ENCODE data around the gene LRP1B. TPM values are rescaled to one million over a fixed set of nuclear protein-coding genes. Genes with fewer than 3 reads are reported as not detected.

Gene LRP1B
- total RNA-seq, 6 experiments from 2014 or later: 0.06 to 1.7 (median 0.15) TPM; not detected in 1

DNA sequence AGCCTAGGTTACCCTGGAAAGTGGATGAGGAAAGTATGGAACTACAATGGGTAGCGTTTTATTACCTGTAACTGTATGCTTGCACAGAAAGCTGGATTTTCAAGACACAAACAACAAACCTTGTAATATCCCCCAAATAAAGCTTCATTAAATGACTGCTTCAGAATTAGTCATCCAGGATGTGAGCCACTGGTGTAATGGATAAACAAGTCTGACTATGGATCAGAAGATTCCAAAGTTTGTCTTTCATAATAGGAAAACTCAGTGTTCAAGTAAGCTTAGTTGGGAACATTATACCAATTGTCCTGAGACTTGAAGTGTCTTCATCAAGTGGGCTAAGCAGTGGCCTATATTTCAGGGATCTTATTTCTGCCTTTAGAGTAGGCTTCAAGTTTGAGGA, 518.8 kb downstream of the LRP1B start:
- H3K27ac ChIP-seq: no peak overlapping the region
- H3K36me3 ChIP-seq: no peaks in the 10 kb centered on the region
- no peaks in the 10 kb centered on the region for H3K27me3 ChIP-seq
- H3K9me3 ChIP-seq: no peaks in the 10 kb centered on the region
- WGBS (ENCODE audit: insufficient coverage, low coverage, low lambda C conversion rate, missing lambda C conversion rate): 83% methylated on average over 1 of the region's 1 CpG
- peaks cover 0 to 15% (median 0%) of the 10 kb centered on the region in 4 donors for H3K4me1 ChIP-seq
- DNase-seq (no peak), ATAC-seq (peak in 2 of 4 donors; percentile 38 to 70)
- TF ChIP-seq, protein P1, sequence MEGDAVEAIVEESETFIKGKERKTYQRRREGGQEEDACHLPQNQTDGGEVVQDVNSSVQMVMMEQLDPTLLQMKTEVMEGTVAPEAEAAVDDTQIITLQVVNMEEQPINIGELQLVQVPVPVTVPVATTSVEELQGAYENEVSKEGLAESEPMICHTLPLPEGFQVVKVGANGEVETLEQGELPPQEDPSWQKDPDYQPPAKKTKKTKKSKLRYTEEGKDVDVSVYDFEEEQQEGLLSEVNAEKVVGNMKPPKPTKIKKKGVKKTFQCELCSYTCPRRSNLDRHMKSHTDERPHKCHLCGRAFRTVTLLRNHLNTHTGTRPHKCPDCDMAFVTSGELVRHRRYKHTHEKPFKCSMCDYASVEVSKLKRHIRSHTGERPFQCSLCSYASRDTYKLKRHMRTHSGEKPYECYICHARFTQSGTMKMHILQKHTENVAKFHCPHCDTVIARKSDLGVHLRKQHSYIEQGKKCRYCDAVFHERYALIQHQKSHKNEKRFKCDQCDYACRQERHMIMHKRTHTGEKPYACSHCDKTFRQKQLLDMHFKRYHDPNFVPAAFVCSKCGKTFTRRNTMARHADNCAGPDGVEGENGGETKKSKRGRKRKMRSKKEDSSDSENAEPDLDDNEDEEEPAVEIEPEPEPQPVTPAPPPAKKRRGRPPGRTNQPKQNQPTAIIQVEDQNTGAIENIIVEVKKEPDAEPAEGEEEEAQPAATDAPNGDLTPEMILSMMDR (IDR thresholded peaks at IDR 0.05): no peak
- TF ChIP-seq POLR2A (IDR thresholded peaks at IDR 0.05): no peak
- intact Hi-C loops (cut with DNase I): no loop called here
- no peak overlapping the region for H3K4me3 ChIP-seq

DNA sequence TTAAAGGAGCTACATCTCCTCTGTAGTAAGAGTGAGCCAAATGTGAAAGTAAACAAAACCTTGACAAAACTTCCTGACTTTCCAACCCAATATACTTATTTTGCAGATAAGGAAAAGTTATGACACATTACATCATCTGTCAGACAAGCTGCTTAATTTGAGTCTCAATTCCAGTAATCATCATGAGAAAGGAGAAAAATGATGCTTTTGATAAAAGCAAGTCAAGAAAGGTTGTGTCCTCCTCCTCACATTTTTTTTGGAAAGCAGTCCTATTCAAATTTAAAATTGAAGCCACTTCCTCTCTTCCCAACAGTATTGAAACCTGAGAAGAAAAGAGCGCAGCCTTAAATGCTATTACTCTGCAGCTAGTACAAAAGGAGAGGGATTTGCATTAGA, 519.6 kb downstream of the LRP1B start:
- intact Hi-C loops (cut with DNase I): no loop called here
- 87% methylated on average over 1 of the region's 1 CpG for WGBS (ENCODE audit: insufficient coverage, low coverage, low lambda C conversion rate, missing lambda C conversion rate)
- DNase-seq: no peak
- Histone ChIP-seq H3K4me3 (no peak overlapping the region), H3K27ac (no peak overlapping the region), H3K4me1 (peaks cover 0 to 15% (median 0%) of the 10 kb centered on the region in 4 donors), H3K27me3 (no peaks in the 10 kb centered on the region), H3K36me3 (no peaks in the 10 kb centered on the region), H3K9me3 (no peaks in the 10 kb centered on the region)
- peak in 2 of 4 donors; percentile 43 to 59 for ATAC-seq
- TF ChIP-seq POLR2A (IDR thresholded peaks at IDR 0.05): no peak
- TF ChIP-seq, protein P1 (IDR thresholded peaks at IDR 0.05): no peak

DNA sequence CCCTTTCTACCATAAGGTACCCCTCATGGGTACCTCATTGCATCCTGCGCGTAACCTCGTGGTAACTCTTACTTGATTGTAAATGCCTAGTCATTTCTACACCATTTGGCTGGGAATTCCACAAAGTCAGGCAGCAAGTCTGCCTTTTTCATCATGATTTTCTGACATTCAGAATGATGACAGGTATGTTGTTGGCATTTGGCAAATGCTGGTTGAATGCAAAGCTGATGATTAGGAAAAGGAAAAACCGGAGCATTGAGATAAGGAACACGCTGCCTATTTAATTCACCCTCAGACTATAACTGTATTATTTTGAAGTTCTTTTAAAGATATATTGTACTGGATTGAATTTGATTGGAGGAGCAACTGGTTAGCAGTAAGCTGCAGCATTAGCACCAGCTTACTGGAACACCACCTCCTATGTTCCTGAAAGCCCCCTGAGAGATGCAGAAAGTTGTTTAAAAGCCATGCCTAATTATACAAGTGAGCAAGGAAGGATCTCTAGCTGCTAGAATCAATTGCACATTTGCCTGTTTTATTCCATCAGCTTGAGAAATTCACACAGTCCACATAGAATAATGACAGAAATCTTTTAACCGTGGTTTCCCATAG, 520.1 kb downstream of the LRP1B start:
- Histone ChIP-seq H3K9me3 (no peaks in the 10 kb centered on the region), H3K27ac (no peak overlapping the region), H3K4me1 (peaks cover 0 to 15% (median 0%) of the 10 kb centered on the region in 4 donors), H3K27me3 (no peaks in the 10 kb centered on the region), H3K4me3 (no peak overlapping the region), H3K36me3 (no peaks in the 10 kb centered on the region)
- no peak for ATAC-seq
- no peak for TF ChIP-seq POLR2A (IDR thresholded peaks at IDR 0.05)
- 48% methylated on average over 6 of the region's 6 CpGs for WGBS (ENCODE audit: insufficient coverage, low coverage, low lambda C conversion rate, missing lambda C conversion rate)
- no peak for DNase-seq
- intact Hi-C loops (cut with DNase I): no loop called here

DNA sequence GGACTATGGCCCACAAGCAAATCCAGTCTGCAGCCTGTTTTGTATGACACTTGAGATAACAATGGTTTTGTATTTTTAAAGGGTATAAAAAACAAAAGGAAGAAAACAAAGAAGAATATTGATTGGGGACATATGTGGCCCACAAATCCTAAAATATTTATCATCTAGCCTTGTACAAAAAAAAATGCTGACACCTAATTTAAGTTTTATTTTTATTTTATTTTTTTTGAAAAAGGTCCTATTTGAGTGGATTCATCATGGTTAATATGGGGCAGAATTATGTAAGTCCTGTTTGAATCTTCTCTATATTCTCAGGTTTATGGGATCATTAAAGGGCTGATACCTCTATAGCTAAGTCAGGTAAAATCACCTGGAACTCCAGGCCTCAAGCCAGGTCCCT, 525.7 kb downstream of the LRP1B start:
- H3K9me3 ChIP-seq: no peaks in the 10 kb centered on the region
- no peak for DNase-seq
- no peak for ATAC-seq
- no peaks in the 10 kb centered on the region for H3K4me1 ChIP-seq
- no peaks in the 10 kb centered on the region for H3K27me3 ChIP-seq
- no peaks in the 10 kb centered on the region for H3K36me3 ChIP-seq
- H3K4me3 ChIP-seq: no peak overlapping the region
- intact Hi-C loops (cut with DNase I): no loop called here
- no peak overlapping the region for H3K27ac ChIP-seq
- no peak for TF ChIP-seq POLR2A (IDR thresholded peaks at IDR 0.05)
- TF ChIP-seq, protein P1 (IDR thresholded peaks at IDR 0.05): no peak

DNA sequence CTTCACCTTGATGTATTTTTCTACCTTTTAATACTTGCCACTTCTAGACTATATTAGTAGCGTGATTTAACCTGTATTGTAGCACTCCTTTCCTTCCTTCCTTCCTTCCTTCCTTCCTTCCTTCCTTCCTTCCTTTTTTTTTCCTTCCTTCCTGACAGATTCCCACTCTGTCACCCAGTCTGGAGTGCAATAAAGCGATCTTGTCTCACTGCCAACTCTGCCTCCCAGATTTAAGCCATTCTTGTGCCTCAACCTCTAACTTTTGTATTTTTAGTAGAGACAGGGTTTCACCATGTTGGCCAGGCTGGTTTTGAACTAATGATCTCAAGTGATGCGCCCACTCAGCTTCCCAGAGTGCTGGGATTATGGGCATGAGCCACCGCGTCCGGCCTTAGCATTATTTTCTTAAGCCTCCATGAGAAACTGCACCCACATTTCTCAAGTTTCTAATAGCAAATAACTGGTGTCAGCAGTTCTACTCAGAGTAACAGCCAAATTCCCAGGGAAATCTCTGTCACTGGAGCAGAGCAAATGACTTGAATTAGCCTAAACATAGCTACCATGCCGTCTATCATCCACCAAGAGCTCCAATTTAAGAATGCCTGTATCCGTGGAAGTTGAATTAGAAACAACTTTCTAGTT, 529.2 kb downstream of the LRP1B start:
- Histone ChIP-seq H3K4me3 (no peak overlapping the region), H3K27me3 (no peaks in the 10 kb centered on the region), H3K36me3 (no peaks in the 10 kb centered on the region), H3K27ac (no peak overlapping the region), H3K9me3 (no peaks in the 10 kb centered on the region), H3K4me1 (no peaks in the 10 kb centered on the region)
- intact Hi-C loops (cut with DNase I): no loop called here
- WGBS (ENCODE audit: insufficient coverage, low coverage, low lambda C conversion rate, missing lambda C conversion rate): 65% methylated on average over 8 of the region's 8 CpGs
- DNase-seq (no peak), ATAC-seq (no peak)
- TF ChIP-seq, protein P1 (IDR thresholded peaks at IDR 0.05): no peak
- TF ChIP-seq POLR2A (IDR thresholded peaks at IDR 0.05): no peak

Measured in right lobe of liver (tissue), 6 donors.